H1 (cell line): ENCODE data around the gene NIT2. TPM values are rescaled to one million over a fixed set of nuclear protein-coding genes. Genes with fewer than 3 reads are reported as not detected.

Experiments
- CTCF ChIA-PET: fragments of 300-600 bp; sonication (Branson Sonifier 250); formaldehyde crosslinking; loops from one replicate; lab custom pipeline; 2021; ENCODE audit not compliant: partially characterized antibody; lab: Charles Lee
- POLR2A ChIA-PET: fragments of 300-600 bp; sonication (Branson Sonifier 250); formaldehyde crosslinking; loops from one replicate; lab custom pipeline; 2021; ENCODE audit warnings: inconsistent platforms; ENCODE audit not compliant: partially characterized antibody; lab: Charles Lee
- DNase-seq, 2 experiments: peaks; one replicate each; pipeline versions ENCODE4 v3.0.0 to v3.0.0-alpha.2; 2010 to 2022; ENCODE audit warnings: low spot score in 2 of 2, low read depth in 1 of 2, mixed read lengths in 1 of 2
- FAIRE-seq: peaks from 2 replicates; lab custom pipeline; 2011; peaks lifted over from hg19 to GRCh38; lab: Jason Lieb, UNC
- H2AFZ ChIP-seq: 2 replicates; pipeline ENCODE4 v1.8.1; 2012; ENCODE audit warnings: low read length, inconsistent platforms
- H2AK5ac ChIP-seq: 2 replicates; pipeline ENCODE4 v1.6.1; 2013; ENCODE audit warnings: low read depth, low read length
- H2BK120ac ChIP-seq: replicated peaks from 2 replicates; pipeline ENCODE3; 2013; ENCODE audit warnings: low read depth, low read length, inconsistent platforms
- H2BK12ac ChIP-seq: 2 replicates; pipeline ENCODE4 v1.6.1; 2013; ENCODE audit warnings: low read depth, low read length
- H2BK15ac ChIP-seq: 2 replicates; pipeline ENCODE4 v1.6.1; 2013; ENCODE audit warnings: low read length
- H2BK20ac ChIP-seq: 2 replicates; pipeline ENCODE4 v1.6.1; 2013; ENCODE audit warnings: low read length
- H2BK5ac ChIP-seq: 2 replicates; pipeline ENCODE4 v1.6.1; 2013; ENCODE audit warnings: low read depth, low read length
- H3K14ac ChIP-seq: 2 replicates; pipeline ENCODE4 v1.6.1; 2013; ENCODE audit warnings: inconsistent platforms; ENCODE audit not compliant: insufficient read length
- H3K18ac ChIP-seq: 2 replicates; pipeline ENCODE4 v1.6.1; 2013; ENCODE audit warnings: low read length; ENCODE audit errors: extremely low read depth
- H3K23ac ChIP-seq: 2 replicates; pipeline ENCODE4 v1.6.1; 2013; ENCODE audit warnings: inconsistent platforms; ENCODE audit not compliant: insufficient read length
- H3K23me2 ChIP-seq: 2 replicates; pipeline ENCODE4 v1.6.1; 2013; ENCODE audit warnings: low read depth, low read length
- H3K27ac ChIP-seq: 2 replicates; pipeline ENCODE4 v1.6.1; 2011; ENCODE audit warnings: low read depth, low read length, inconsistent platforms
- H3K27me3 ChIP-seq, 4 experiments: replicated peaks in 1 of 4; 1 replicate in 1 of 4; 2 replicates in 3 of 4; pipeline versions ENCODE4 v1.6.1 to v1.8.1; 2011 to 2013; ENCODE audit warnings: low read length in 3 of 4, mild to moderate bottlenecking in 3 of 4, inconsistent platforms in 2 of 4, mixed read lengths in 2 of 4, moderate library complexity in 1 of 4; ENCODE audit not compliant: control insufficient read depth in 3 of 4, insufficient read depth in 3 of 4; ENCODE audit errors: extremely low read depth in 1 of 4
- H3K36me3 ChIP-seq, 4 experiments: 2 replicates each; pipeline versions ENCODE4 v1.6.1 to v1.8.1; 2011 to 2013; ENCODE audit warnings: mild to moderate bottlenecking in 4 of 4, low read length in 3 of 4, moderate library complexity in 2 of 4, control low read depth in 1 of 4, inconsistent platforms in 1 of 4; ENCODE audit not compliant: insufficient read depth in 4 of 4, control insufficient read depth in 2 of 4
- H3K4ac ChIP-seq: replicated peaks from 2 replicates; pipeline ENCODE3; 2013; ENCODE audit warnings: low read length, low read depth, mixed read lengths, inconsistent platforms; ENCODE audit not compliant: insufficient read length
- H3K4me1 ChIP-seq, 4 experiments: replicated peaks in 1 of 4; 1 replicate in 1 of 4; 2 replicates in 3 of 4; pipeline versions ENCODE4 v1.6.1 to v1.8.1; 2011 to 2013; ENCODE audit warnings: low read length in 3 of 4, inconsistent platforms in 2 of 4, mixed read lengths in 1 of 4; ENCODE audit not compliant: insufficient read depth in 4 of 4, control insufficient read depth in 3 of 4
- H3K4me2 ChIP-seq, 2 experiments: 2 replicates each; pipeline versions ENCODE4 v1.6.1 to v1.8.1; 2011 to 2013; ENCODE audit warnings: low read depth in 2 of 2, low read length in 2 of 2, control low read depth in 1 of 2, inconsistent platforms in 1 of 2, mild to moderate bottlenecking in 1 of 2; ENCODE audit not compliant: insufficient read depth in 1 of 2
- H3K4me3 ChIP-seq, 4 experiments: fragments of 200-600, 300-600 bp in 1 of 4; sonication (generic), shearing (Covaris generic), sonication (Bioruptor Twin) in 1 of 4; 2 replicates each; pipeline versions ENCODE4 v1.5.1 to v1.8.1; 2011 to 2016; ENCODE audit warnings: low read length in 4 of 4, low read depth in 3 of 4, control low read depth in 2 of 4, inconsistent platforms in 2 of 4, mild to moderate bottlenecking in 2 of 4, mixed read lengths in 1 of 4, moderate library complexity in 1 of 4; ENCODE audit not compliant: insufficient read depth in 2 of 4; ENCODE audit errors: extremely low read depth in 1 of 4
- H3K56ac ChIP-seq: replicated peaks from 2 replicates; pipeline ENCODE3; 2013; ENCODE audit warnings: low read depth, mild to moderate bottlenecking, mixed read lengths, low read length, inconsistent platforms; ENCODE audit not compliant: insufficient read length
- H3K79me1 ChIP-seq: 2 replicates; pipeline ENCODE4 v1.6.1; 2013; ENCODE audit warnings: low read depth, low read length, control low read depth
- H3K79me2 ChIP-seq, 2 experiments: 2 replicates each; pipeline versions ENCODE4 v1.6.1 to v1.8.1; 2012 to 2013; ENCODE audit warnings: low read length in 2 of 2, mild to moderate bottlenecking in 2 of 2, inconsistent platforms in 1 of 2; ENCODE audit not compliant: insufficient read depth in 2 of 2, control insufficient read depth in 1 of 2
- H3K9ac ChIP-seq, 4 experiments: replicated peaks in 1 of 4; 1 replicate in 1 of 4; 2 replicates in 3 of 4; pipeline versions ENCODE4 v1.6.1 to v1.8.1; 2011 to 2013; ENCODE audit warnings: low read depth in 3 of 4, low read length in 3 of 4, control low read depth in 2 of 4, mild to moderate bottlenecking in 2 of 4, moderate library complexity in 2 of 4, inconsistent platforms in 1 of 4; ENCODE audit errors: extremely low read depth in 1 of 4
- H3K9me3 ChIP-seq, 2 experiments: 2 replicates each; pipeline versions ENCODE4 v1.6.1 to v1.8.1; 2012 to 2013; ENCODE audit warnings: mild to moderate bottlenecking in 2 of 2, moderate library complexity in 2 of 2, control low read depth in 1 of 2, inconsistent platforms in 1 of 2, low read depth in 1 of 2, low read length in 1 of 2, mixed read lengths in 1 of 2; ENCODE audit not compliant: insufficient read depth in 2 of 2
- H4K20me1 ChIP-seq, 2 experiments: replicated peaks in 1 of 2; 2 replicates each; pipeline versions ENCODE3 to v1.8.1; 2011 to 2013; ENCODE audit warnings: inconsistent platforms in 2 of 2, low read length in 2 of 2, mild to moderate bottlenecking in 1 of 2; ENCODE audit not compliant: insufficient read depth in 2 of 2, control insufficient read depth in 1 of 2
- H4K5ac ChIP-seq: 2 replicates; pipeline ENCODE4 v1.6.1; 2013; ENCODE audit warnings: low read length, low read depth, mixed read lengths, inconsistent platforms; ENCODE audit not compliant: insufficient read length
- H4K8ac ChIP-seq: 2 replicates; pipeline ENCODE4 v1.8.0; 2013; ENCODE audit warnings: mild to moderate bottlenecking, moderate library complexity, low read length, inconsistent platforms; ENCODE audit not compliant: insufficient read depth; ENCODE audit errors: extremely low read depth
- H4K91ac ChIP-seq: replicated peaks from 2 replicates; pipeline ENCODE3; 2013; ENCODE audit warnings: low read length, mixed read lengths, inconsistent platforms; ENCODE audit not compliant: insufficient read length
- ASH2L ChIP-seq: fragments of 200-600, 300-600 bp; sonication (generic); IDR thresholded peaks from one replicate; pipeline ENCODE4 v1.7.1; 2017; ENCODE audit warnings: low read length
- ATF3 ChIP-seq: IDR thresholded peaks from 2 replicates; pipeline ENCODE4 v1.6.1; 2011; ENCODE audit warnings: low read depth, mild to moderate bottlenecking, low read length; ENCODE audit not compliant: insufficient read depth
- BACH1 ChIP-seq: IDR thresholded peaks from 2 replicates; pipeline ENCODE4 v1.6.1; 2012; ENCODE audit warnings: low read length, improper control_type of control experiment
- BCL11A ChIP-seq, 2 experiments: IDR thresholded peaks; one replicate each; pipeline ENCODE4 v1.6.1; 2011; ENCODE audit warnings: low read depth in 2 of 2, low read length in 2 of 2, mild to moderate bottlenecking in 2 of 2
- CHD2 ChIP-seq: IDR thresholded peaks from 2 replicates; pipeline ENCODE4 v1.6.1; 2012; ENCODE audit warnings: low read length, improper control_type of control experiment
- KDM4A ChIP-seq: IDR thresholded peaks from one replicate; pipeline ENCODE4 v1.7.1; 2012; ENCODE audit warnings: low read depth, mild to moderate bottlenecking, moderate library complexity, low read length, inconsistent platforms; ENCODE audit not compliant: severe bottlenecking
- NRF1 ChIP-seq: IDR thresholded peaks from 2 replicates; pipeline ENCODE4 v1.6.1; 2011; ENCODE audit warnings: mild to moderate bottlenecking, low read depth, low read length, improper control_type of control experiment
- POLR2AphosphoS5 ChIP-seq: IDR thresholded peaks from 2 replicates; pipeline ENCODE4 v1.6.1; 2011; ENCODE audit warnings: low read depth, low read length
- SIN3A ChIP-seq, 2 experiments: IDR thresholded peaks in 1 of 2; conservative IDR thresholded peaks in 1 of 2; 2 replicates each; pipeline ENCODE4 v1.6.1; 2011 to 2012; ENCODE audit warnings: low read length in 2 of 2, improper control_type of control experiment in 1 of 2, low read depth in 1 of 2, mild to moderate bottlenecking in 1 of 2
- SIRT6 ChIP-seq: IDR thresholded peaks from one replicate; pipeline ENCODE4 v1.7.1; 2012; ENCODE audit warnings: low read length, inconsistent platforms
- SIX5 ChIP-seq: IDR thresholded peaks from 2 replicates; pipeline ENCODE4 v1.6.1; 2011; ENCODE audit warnings: mild to moderate bottlenecking, low read depth, low read length
- USF2 ChIP-seq: IDR thresholded peaks from 2 replicates; pipeline ENCODE4 v1.6.1; 2011; ENCODE audit warnings: low read length, improper control_type of control experiment
- WGBS, 2 experiments: shearing (Covaris generic) in 1 of 2; methylation state at CpG; one replicate each; pipeline versions ENCODE4 v1.1.6 to v1.1.7; 2013 to 2015; ENCODE audit warnings: low lambda C conversion rate in 2 of 2, mixed read lengths in 2 of 2, inconsistent platforms in 1 of 2, low coverage in 1 of 2, missing lambda C conversion rate in 1 of 2; ENCODE audit not compliant: insufficient replicate concordance in 2 of 2, insufficient coverage in 1 of 2, insufficient read length in 1 of 2; ENCODE audit errors: extremely low coverage in 1 of 2, missing lambda C conversion rate in 1 of 2; 5-methylcytosine and 5-hydroxymethylcytosine counted together
- polyA plus RNA-seq, 7 experiments: library from polyadenylated mRNA; depleted of rRNA in 3 of 7; stranded (reverse) in 5 of 7; unstranded in 2 of 7; fragments of >200 nt in 5 of 7; fragments of 200-250 nt in 2 of 7; gene quantifications; 1 replicate in 5 of 7; 2 replicates in 1 of 7; 4 replicates in 1 of 7; pipeline versions ENCODE4 v1.2.1 to v1.2.3, GENCODE V29; 2011 to 2013; ENCODE audit warnings: missing spikeins in 2 of 7, mixed read lengths in 2 of 7
- total RNA-seq: library from RNA; stranded (reverse); fragmentation: NEBNext Ultra II Directional; extraction: Animal tissue kit (Norgen Biotek cat#: 25700); gene quantifications from 2 replicates; pipeline ENCODE4 v1.2.1, GENCODE V29; 2021

Gene NIT2
- total and polyA plus RNA-seq, 2 of the 8 experiments (the other 6 are each of a cell fraction or from before 2014, with no cell fraction given), result 15.2 to 25.3 TPM

- Histone ChIP-seq H3K4me2 (no peak overlapping the region), H2BK20ac (no peak overlapping the region), H3K4me1 (no peaks in the 10 kb centered on the region), H2AFZ (no peak overlapping the region), H3K14ac (no peak overlapping the region), H3K27me3 (no peaks in the 10 kb centered on the region), H3K9me3 (no peaks in the 10 kb centered on the region; a peak in 1 of 4 replicates), H4K5ac (no peak overlapping the region), H3K23me2 (no peaks in the 10 kb centered on the region), H2BK5ac (no peak overlapping the region), H3K36me3 (peaks cover 0 to 12% (median 6%) of the 10 kb centered on the region in 4 experiments; a peak in 3 of 8 replicates), H3K79me1 (no peaks in the 10 kb centered on the region), H4K91ac (no peak overlapping the region), H3K23ac (no peak overlapping the region), H3K79me2 (no peaks in the 10 kb centered on the region), H3K27ac (no peak overlapping the region), H3K4me3 (no peak overlapping the region), H3K56ac (no peak overlapping the region), H2BK120ac (no peak overlapping the region), H3K18ac (no peak overlapping the region), H2BK15ac (no peak overlapping the region), H3K4ac (no peak overlapping the region), H3K9ac (no peak overlapping the region), H2AK5ac (no peak overlapping the region), H4K20me1 (no peaks in the 10 kb centered on the region), H4K8ac (no peak overlapping the region), H2BK12ac (no peak overlapping the region)
- FAIRE-seq, result no peak
- WGBS, 2 experiments, result 89% methylated on average over 2 of the region's 2 CpGs; no CpG with 5 or more reads in 1 of the 2 experiments
- DNase-seq, result no peak
- ChIA-PET CTCF (interaction anchor here (1.5 kb wide), 1 partner anchor 59 kb away, joined by 4 read pairs; no protein-coding TSS in a partner anchor), POLR2A (interaction anchor here (0.9 to 1.4 kb wide), 3 partner anchors 15 to 27 kb away, joined by 3 to 5 read pairs (median 3); no protein-coding TSS in a partner anchor)
- TF ChIP-seq BACH1 (no peak), POLR2AphosphoS5 (no peak), USF2 (no peak), ATF3 (no peak), KDM4A (no peak), BCL11A (IDR thresholded peaks at IDR 0.05; ENCODE audit: low read depth in 2 of 2, low read length in 2 of 2) (no peak), CHD2 (no peak), SIX5 (no peak), SIN3A (conservative IDR thresholded peaks at IDR 0.05 in 1 of 2, IDR thresholded peaks at IDR 0.05 in 1 of 2; ENCODE audit: low read depth in 1 of 2, low read length in 2 of 2) (no peak), ASH2L (no peak), SIRT6 (no peak), NRF1 (no peak)
Measured at GRCh38 chr3:100358413-100358812, 23.9 kb downstream of the NIT2 start.
